ENCODE results near the gene CWC27.

GRCh38 chr5:64929833-64930232 lies 161.1 kb downstream of the CWC27 start:
- TF ChIP-seq CTCF (IDR thresholded peaks at IDR 0.05) (no peak), ZFX (IDR thresholded peaks at IDR 0.05; ENCODE audit: borderline replicate concordance) (no peak)
